ENCODE data around the gene LEKR1. TPM values are rescaled to one million over a fixed set of nuclear protein-coding genes. Genes with fewer than 3 reads are reported as not detected.

LEKR1 gene
- total RNA-seq, 1 experiment from 2014 or later: 5.1 TPM

DNA sequence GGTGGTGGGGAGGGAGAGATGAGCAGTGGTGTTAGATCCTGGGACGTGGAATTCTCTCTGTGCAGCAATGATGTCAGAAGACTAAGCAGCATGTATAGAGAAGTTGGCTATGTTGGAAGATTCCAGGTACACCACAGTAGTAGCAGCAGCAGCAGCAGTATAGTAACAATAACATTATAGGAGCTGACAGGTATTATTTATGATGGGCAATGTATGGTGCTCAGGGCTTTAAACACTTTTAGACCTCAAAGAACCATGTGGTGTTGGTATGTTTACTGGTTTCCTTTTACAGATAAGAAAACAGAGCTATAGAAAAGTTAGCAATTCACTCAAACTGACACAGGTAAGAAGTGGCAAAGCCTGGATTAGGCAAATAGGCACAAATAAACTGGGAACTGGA is 229.9 kb downstream of the LEKR1 start:
- H3K4me3 Mint-ChIP-seq (ENCODE audit: low read depth, unreplicated experiment): no peak overlapping the region
- CTCF ChIA-PET: interaction anchor here (0.6 kb wide), 1 partner anchor 22 kb away, joined by 3 read pairs; no protein-coding TSS in a partner anchor
- H3K9me3 Mint-ChIP-seq (ENCODE audit: low read depth, unreplicated experiment): no peaks in the 10 kb centered on the region
- H3K27ac Mint-ChIP-seq (ENCODE audit: unreplicated experiment): no peak overlapping the region
- intact Hi-C loops (cut with micrococcal nuclease; ENCODE audit: unreplicated experiment): no loop called here
- TF ChIP-seq, protein P1, sequence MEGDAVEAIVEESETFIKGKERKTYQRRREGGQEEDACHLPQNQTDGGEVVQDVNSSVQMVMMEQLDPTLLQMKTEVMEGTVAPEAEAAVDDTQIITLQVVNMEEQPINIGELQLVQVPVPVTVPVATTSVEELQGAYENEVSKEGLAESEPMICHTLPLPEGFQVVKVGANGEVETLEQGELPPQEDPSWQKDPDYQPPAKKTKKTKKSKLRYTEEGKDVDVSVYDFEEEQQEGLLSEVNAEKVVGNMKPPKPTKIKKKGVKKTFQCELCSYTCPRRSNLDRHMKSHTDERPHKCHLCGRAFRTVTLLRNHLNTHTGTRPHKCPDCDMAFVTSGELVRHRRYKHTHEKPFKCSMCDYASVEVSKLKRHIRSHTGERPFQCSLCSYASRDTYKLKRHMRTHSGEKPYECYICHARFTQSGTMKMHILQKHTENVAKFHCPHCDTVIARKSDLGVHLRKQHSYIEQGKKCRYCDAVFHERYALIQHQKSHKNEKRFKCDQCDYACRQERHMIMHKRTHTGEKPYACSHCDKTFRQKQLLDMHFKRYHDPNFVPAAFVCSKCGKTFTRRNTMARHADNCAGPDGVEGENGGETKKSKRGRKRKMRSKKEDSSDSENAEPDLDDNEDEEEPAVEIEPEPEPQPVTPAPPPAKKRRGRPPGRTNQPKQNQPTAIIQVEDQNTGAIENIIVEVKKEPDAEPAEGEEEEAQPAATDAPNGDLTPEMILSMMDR (IDR thresholded peaks at IDR 0.05; ENCODE audit: unreplicated experiment): no peak
- no peaks in the 10 kb centered on the region for H3K4me1 Mint-ChIP-seq (ENCODE audit: low read depth, unreplicated experiment)
- no peaks in the 10 kb centered on the region for H3K27me3 Mint-ChIP-seq (ENCODE audit: unreplicated experiment)
- no peak for DNase-seq
- BruUV-seq (replicated peaks): no TSS peak
- H3K36me3 Mint-ChIP-seq (ENCODE audit: insufficient read depth, unreplicated experiment): no peaks in the 10 kb centered on the region

DNA sequence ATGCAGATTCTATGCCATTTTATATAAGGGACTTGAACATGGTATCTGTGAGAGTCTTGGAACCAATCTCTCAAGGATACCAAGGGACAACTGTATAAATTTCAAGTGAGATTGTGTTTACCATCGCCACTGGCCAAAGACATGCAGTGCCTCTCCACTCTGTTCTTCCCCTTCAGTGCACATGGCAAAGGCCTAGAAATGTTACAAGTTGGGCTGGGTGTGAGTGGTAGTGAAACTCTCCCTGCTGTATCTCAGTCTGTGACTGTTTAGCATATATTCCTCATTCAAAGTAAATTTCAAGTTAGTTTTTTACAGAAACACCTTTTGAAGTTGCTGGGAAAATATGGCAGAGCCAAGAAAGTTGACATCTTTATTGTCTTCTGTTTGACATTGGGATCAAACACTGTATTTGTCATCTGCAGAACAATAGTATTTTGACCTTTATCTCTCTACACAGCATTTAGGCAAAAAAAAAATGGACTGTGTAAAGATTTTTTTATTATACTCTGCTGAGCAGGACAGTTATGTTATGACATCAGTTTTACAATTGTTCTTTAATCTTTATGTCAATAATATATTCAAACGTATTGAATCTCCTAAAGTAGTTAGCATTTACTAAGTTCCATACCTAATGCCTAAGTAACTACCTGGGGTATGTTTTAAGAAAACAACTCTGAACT is 232.4 kb downstream of the LEKR1 start:
- CTCF ChIA-PET: no interaction called here
- intact Hi-C loops (cut with micrococcal nuclease; ENCODE audit: unreplicated experiment): no loop called here
- TF ChIP-seq, protein P1 (IDR thresholded peaks at IDR 0.05; ENCODE audit: unreplicated experiment): no peak

DNA sequence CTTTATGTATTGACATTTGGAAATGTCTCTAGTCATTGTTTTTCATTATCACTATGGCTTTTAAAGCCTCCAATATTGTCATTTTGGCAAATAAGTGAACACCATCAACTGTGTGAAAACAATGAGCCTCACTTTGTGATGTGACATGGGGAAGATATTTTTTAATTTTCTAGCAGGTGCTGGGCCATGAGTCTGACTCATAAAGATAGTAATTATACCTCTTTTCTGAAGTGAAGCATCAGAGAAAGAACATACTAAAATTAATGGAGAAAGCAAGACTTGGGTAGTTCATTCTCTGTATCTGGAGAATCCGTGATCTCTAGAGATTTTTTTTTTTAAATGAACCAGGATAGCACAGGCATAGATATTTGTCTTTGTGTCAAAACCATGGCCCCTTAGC is 233.0 kb downstream of the LEKR1 start:
- no peak overlapping the region for H3K4me3 Mint-ChIP-seq (ENCODE audit: low read depth, unreplicated experiment)
- TF ChIP-seq, protein P1 (IDR thresholded peaks at IDR 0.05; ENCODE audit: unreplicated experiment): no peak
- no peaks in the 10 kb centered on the region for H3K27me3 Mint-ChIP-seq (ENCODE audit: unreplicated experiment)
- intact Hi-C loops (cut with micrococcal nuclease; ENCODE audit: unreplicated experiment): no loop called here
- H3K27ac Mint-ChIP-seq (ENCODE audit: unreplicated experiment): no peak overlapping the region
- no TSS peak for BruUV-seq (replicated peaks)
- no peaks in the 10 kb centered on the region for H3K4me1 Mint-ChIP-seq (ENCODE audit: low read depth, unreplicated experiment)
- CTCF ChIA-PET: no interaction called here
- H3K9me3 Mint-ChIP-seq (ENCODE audit: low read depth, unreplicated experiment): no peaks in the 10 kb centered on the region
- no peaks in the 10 kb centered on the region for H3K36me3 Mint-ChIP-seq (ENCODE audit: insufficient read depth, unreplicated experiment)
- no peak for DNase-seq

More for the DNA sequence above, 232.4 kb downstream of the LEKR1 start:
- BruUV-seq (replicated peaks): no TSS peak
- Mint-ChIP-seq H3K27ac (ENCODE audit: unreplicated experiment) (no peak overlapping the region), H3K9me3 (ENCODE audit: low read depth, unreplicated experiment) (no peaks in the 10 kb centered on the region), H3K36me3 (ENCODE audit: insufficient read depth, unreplicated experiment) (no peaks in the 10 kb centered on the region), H3K27me3 (ENCODE audit: unreplicated experiment) (no peaks in the 10 kb centered on the region), H3K4me3 (ENCODE audit: low read depth, unreplicated experiment) (no peak overlapping the region), H3K4me1 (ENCODE audit: low read depth, unreplicated experiment) (no peaks in the 10 kb centered on the region)
- no peak for DNase-seq

DNA sequence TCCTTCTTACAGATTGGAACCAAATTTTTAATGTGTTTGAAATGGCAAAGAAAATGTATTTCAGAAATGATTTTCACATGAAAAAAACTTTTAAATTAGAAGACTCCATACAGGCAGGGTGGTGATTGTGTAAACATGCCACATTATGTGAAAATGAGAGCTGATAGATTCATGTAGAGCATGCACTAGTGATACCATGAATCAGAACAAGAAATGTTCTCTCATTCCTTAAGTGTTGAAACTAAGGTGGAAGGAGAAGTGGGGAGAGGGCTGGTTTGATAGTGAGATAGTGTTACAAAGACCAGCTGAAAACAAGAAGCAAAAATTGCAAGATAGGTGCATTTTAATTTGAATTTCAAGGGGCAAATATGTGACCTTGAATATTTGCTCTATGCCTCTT is 233.5 kb downstream of the LEKR1 start:
- no peaks in the 10 kb centered on the region for H3K9me3 Mint-ChIP-seq (ENCODE audit: low read depth, unreplicated experiment)
- no peaks in the 10 kb centered on the region for H3K36me3 Mint-ChIP-seq (ENCODE audit: insufficient read depth, unreplicated experiment)
- H3K4me1 Mint-ChIP-seq (ENCODE audit: low read depth, unreplicated experiment): no peaks in the 10 kb centered on the region
- no peak overlapping the region for H3K27ac Mint-ChIP-seq (ENCODE audit: unreplicated experiment)
- no TSS peak for BruUV-seq (replicated peaks)
- intact Hi-C loops (cut with micrococcal nuclease; ENCODE audit: unreplicated experiment): no loop called here
- H3K27me3 Mint-ChIP-seq (ENCODE audit: unreplicated experiment): no peaks in the 10 kb centered on the region
- DNase-seq: no peak
- no peak overlapping the region for H3K4me3 Mint-ChIP-seq (ENCODE audit: low read depth, unreplicated experiment)
- CTCF ChIA-PET: no interaction called here
- TF ChIP-seq, protein P1 (IDR thresholded peaks at IDR 0.05; ENCODE audit: unreplicated experiment): no peak
